Stimulated activated CD4-positive, alpha-beta T cell treated with anti-CD3 and anti-CD28 coated beads, Interleukin-4, amount 100 ng/mL, for 1 hour (primary cell): ENCODE results near the gene NRXN3.

Source experiments
- DNase-seq: peaks from one replicate; pipeline ENCODE4 v3.0.0-alpha.2; 2020

NRXN3 gene

GRCh38 chr14:78598046-78598920 is 428.1 kb downstream of the NRXN3 start:
- peak; percentile 18 for DNase-seq

DNA sequence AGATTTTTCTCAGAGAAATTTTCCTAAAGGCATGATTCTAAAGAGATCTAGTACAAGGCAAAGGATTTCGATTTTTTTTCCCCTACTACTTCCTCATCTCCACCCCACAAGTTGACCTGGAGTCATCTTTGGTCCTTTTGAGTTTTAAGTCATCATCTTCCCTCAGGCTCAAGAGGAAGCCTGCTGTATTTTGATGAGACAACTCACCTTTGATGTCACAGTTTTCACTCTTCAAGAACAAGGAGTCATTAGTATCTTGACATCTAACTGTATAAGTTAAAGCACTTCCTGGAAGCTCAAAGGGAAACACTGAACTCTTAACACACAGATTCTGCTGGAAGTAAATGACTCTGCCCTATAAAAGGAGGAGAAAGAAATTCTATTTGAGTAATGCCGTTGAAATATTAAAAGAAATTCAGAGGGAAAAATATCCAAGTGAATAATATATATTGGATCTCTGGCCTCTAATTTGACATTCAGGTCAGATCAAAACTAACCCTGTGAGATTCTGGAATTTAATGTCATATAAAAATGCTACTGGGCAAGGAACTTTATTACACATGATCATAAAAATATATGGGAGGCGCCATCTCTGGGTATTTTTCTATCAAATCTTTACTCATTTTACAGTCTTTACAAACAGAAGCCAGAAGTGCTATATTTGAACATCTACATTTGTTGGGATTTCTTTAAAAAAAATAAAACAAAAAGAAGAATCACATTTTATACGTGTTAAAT is 435.0 kb downstream of the NRXN3 start:
- DNase-seq, result no peak

GRCh38 chr14:78605897-78606500 is 435.8 kb downstream of the NRXN3 start:
- no peak for DNase-seq

- no peak for DNase-seq
Observed at GRCh38 chr14:78608998-78609787, 439.0 kb downstream of the NRXN3 start.

- no peak for DNase-seq
Observed at GRCh38 chr14:78610994-78611393, 440.8 kb downstream of the NRXN3 start.

DNA sequence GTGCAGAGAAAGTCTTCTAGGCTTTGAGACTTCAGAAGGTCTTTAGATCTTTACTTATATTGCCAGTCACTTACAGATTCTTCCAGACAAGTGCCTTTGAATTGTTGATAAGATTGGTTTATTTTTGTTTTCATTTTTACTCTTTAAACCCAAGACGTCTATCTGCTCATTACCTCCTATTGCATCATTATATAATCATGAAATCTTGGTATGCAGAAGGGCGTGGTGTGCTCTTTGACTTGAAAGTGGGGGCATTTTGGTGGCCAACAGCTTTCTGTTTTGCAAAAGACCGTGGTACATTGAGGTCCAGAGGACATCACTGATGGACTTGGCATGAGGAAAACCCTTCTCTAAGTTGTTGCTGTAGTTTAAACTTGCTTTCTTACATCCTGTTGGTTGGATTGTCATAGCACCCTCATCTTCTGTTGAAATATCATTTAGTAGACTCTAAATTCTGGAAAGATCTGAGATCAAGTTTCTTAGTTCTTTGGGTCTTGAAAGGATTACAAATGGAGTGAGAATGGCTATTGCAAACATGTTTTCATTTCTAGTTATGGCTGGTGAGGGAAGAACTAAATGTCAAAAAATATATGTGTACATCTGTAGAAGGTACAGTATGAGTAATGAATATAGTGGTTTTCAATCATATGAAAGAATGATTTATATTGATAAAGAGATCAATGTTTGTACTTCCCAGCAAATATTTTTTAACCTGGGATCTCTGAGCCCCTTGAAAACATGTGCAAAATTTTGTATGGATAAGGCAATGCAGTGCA is 441.8 kb downstream of the NRXN3 start:
- no peak for DNase-seq

DNA sequence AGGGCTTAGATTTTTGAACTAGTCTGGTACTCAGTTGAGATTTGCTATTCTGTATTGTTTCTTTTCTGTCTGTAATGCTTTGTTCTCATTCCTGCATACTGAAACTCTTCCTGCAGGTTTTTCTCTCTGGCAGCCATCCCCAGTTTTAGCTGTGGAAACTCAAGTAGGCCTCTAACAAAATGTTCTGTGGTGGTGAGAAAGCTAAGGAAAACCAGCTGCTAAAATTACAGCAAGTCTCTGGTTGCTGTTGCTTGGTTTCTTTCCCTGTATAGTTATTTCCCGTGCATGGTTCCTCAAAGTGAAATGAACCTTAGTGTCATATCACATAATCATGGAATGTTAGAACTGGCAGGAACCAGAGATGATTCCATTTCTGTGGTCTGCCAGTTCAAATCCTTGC is 442.5 kb downstream of the NRXN3 start:
- no peak for DNase-seq

DNA sequence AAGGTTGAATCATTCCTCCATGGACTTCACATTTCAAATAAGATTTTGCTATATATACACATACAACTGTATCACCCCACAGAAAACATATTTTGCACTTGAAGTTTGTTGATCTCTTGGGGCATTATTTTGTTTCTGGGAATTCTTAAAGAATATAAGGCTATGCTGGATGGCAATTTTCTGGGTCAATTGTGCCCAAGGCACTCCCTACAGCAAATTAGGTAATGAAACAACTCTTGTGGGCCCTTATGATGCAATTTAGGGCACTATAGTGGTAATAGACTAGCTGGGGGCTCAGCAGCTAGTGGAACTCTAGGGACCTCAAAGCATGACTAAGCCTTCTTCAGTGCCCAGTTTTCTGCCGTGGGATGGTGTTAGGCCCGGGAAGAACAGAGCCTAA is 444.4 kb downstream of the NRXN3 start:
- DNase-seq, result no peak

GRCh38 chr14:78617735-78618134 is 447.6 kb downstream of the NRXN3 start:
- no peak for DNase-seq

GRCh38 chr14:78618368-78618767 is 448.2 kb downstream of the NRXN3 start:
- DNase-seq, result no peak

- no peak for DNase-seq
Observed at GRCh38 chr14:78627114-78627513, 456.9 kb downstream of the NRXN3 start.

GRCh38 chr14:78631551-78631950 is 461.4 kb downstream of the NRXN3 start:
- DNase-seq, result no peak

GRCh38 chr14:78633752-78634151 is 463.6 kb downstream of the NRXN3 start:
- DNase-seq, result no peak

- no peak for DNase-seq
Observed at GRCh38 chr14:78637489-78637888, 467.3 kb downstream of the NRXN3 start.

- no peak for DNase-seq
Observed at GRCh38 chr14:78637908-78638475, 467.8 kb downstream of the NRXN3 start.

- DNase-seq, result no peak
Observed at GRCh38 chr14:78638926-78639325, 468.8 kb downstream of the NRXN3 start.

DNA sequence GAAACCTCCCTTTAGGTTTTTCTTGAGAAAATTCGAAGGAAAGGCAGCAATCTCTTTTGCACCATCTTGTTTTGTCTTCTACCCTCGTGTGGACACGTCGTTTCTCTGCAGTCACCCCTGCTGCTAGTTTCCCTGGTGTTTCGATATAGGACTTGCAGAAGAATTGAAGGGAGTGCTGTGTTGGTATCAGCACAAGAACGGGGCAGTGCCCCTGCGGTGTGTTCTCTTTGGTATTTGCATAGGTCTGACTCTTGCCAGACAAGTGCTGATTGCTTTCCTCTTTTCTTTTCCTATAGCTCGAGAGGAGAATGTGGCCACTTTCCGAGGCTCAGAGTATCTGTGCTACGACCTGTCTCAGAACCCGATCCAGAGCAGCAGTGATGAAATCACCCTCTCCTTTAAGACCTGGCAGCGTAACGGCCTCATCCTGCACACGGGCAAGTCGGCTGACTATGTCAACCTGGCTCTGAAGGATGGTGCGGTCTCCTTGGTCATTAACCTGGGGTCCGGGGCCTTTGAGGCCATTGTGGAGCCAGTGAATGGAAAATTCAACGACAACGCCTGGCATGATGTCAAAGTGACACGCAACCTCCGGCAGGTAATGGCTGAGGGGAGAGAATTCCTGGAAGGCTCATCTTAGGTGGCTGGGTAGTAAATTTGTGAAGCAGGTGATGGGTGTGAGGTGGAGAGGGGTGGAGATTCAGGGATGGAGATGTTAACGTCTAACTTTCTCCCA is 474.8 kb downstream of the NRXN3 start:
- no peak for DNase-seq

DNA sequence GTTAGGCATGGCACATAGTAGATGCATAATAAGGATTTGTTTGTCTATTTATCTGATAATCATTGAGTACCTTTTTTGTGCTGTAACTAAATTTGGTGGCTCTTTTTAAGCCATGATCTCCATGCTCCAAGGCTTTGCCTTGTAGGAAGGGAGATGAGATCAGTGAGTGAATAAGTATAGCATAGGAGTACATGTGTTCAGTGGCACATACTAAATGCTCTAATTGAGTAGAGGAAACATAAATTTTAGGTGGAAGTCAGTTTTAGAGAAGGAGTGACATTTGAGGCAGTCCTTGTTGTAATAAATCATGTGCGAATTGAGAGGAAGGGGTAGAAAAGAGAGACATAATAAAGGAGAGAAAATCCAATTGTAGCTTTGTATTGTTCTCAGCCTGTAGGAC is 482.6 kb downstream of the NRXN3 start:
- DNase-seq, result no peak

- DNase-seq, result no peak
Observed at GRCh38 chr14:78653173-78653572, 483.0 kb downstream of the NRXN3 start.

DNA sequence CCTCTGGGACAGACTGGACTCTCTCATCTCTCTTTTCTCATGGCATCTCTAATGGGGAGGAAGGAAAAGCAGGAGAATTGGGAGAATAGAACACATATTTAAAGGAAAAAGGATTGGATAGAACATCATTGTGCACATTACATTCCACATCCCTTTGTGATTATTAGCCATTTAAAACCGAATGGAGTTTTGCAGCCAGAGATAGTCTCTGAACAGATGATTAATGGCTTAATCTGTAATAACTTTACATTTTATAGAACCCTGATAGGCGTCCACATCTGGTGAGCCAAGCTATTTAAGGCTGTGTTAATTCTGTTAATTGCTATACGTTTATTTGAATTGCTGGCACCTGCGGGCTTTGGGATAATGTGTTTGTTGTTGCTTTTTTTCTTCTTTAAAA is 487.3 kb downstream of the NRXN3 start:
- no peak for DNase-seq

DNA sequence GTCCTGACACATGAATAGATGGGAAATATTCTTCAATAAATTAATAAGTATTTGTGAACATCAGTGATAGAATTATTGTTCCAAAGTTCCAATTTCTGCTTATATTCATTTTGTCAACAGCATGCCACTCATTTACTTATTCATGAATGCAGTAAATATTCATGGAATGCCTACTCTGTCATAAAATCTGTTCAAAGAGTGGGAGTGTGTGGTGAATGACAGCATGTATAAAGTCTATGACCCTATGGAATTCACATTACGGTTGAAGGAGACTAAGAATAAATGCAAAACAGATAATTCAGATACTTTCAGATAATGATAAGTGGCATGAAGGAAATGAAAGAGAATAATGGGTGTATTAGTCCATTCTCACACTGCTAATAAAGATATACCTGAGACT is 494.7 kb downstream of the NRXN3 start:
- DNase-seq, result no peak
